K562 (cell line): Measurements from ENCODE around the gene ERBB4. TPM values are rescaled to one million over a fixed set of nuclear protein-coding genes. Genes with fewer than 3 reads are reported as not detected.

Source experiments
- ATAC-seq: fragments of 200-7000 bp; cut with Tn5 transposase; 3 replicates; pipeline ENCODE4 v1.9.1; 2020; ENCODE audit warnings: moderate library complexity
- BruUV-seq: library from RNA; stranded (reverse); fragments of 400-500 nt; replicated peaks from 2 replicates; lab custom pipeline; 2021; lab: Mats Ljungman, UMichigan
- CTCF ChIA-PET: fragments of 300-600 bp; formaldehyde crosslinking; extraction: SDS; loops from one replicate; lab custom pipeline; 2021; ENCODE audit warnings: low intra/inter-chr PET ratio; lab: Yijun Ruan, JAX
- POLR2A ChIA-PET: fragments of 300-600, 350-650 bp; sonication (Branson Sonifier 250); formaldehyde crosslinking; extraction: SDS; loops from one replicate; lab custom pipeline; 2021; ENCODE audit warnings: antibody characterized with exemption, inconsistent platforms; lab: Yijun Ruan, JAX
- DNase-seq, 4 experiments: peaks; one replicate each; pipeline versions ENCODE4 v3.0.0 to v3.0.0-alpha.2; 2011 to 2018; ENCODE audit warnings: low spot score in 3 of 4, mixed read lengths in 3 of 4; ENCODE audit errors: extremely low read depth in 1 of 4
- FAIRE-seq: peaks from 2 replicates; lab custom pipeline; 2011; peaks lifted over from hg19 to GRCh38; lab: Jason Lieb, UNC
- H2AFZ ChIP-seq: 2 replicates; pipeline ENCODE4 v1.6.0; 2011; ENCODE audit warnings: low read depth, low read length, control low read depth, inconsistent platforms
- H3K27ac ChIP-seq: fragments of 200-600 bp; 3 replicates; pipeline ENCODE4 v1.8.0; 2011; ENCODE audit warnings: low read depth, mild to moderate bottlenecking, control low read depth, inconsistent platforms, low read length, moderate library complexity, mixed read lengths; ENCODE audit errors: extremely low read depth
- H3K27me3 ChIP-seq, 2 experiments: fragments of 300-600 bp in 1 of 2; 2 replicates in 1 of 2; 3 replicates in 1 of 2; pipeline versions ENCODE4 v1.6.0 to v1.8.0; 2011; ENCODE audit warnings: inconsistent platforms in 2 of 2, low read length in 2 of 2, mild to moderate bottlenecking in 1 of 2, mixed read lengths in 1 of 2, moderate library complexity in 1 of 2; ENCODE audit not compliant: control insufficient read depth in 2 of 2, insufficient read depth in 2 of 2
- H3K36me3 ChIP-seq: fragments of 300-600 bp; 3 replicates; pipeline ENCODE4 v1.8.0; 2011; ENCODE audit warnings: mild to moderate bottlenecking, low read length, inconsistent platforms; ENCODE audit not compliant: control insufficient read depth, insufficient read depth
- H3K4me1 ChIP-seq, 2 experiments: fragments of 200-600 bp in 1 of 2; replicated peaks in 1 of 2; 2 replicates in 1 of 2; 3 replicates in 1 of 2; pipeline versions ENCODE4 v1.5.1 to v1.8.0; 2011; ENCODE audit warnings: inconsistent platforms in 2 of 2, low read length in 2 of 2, mild to moderate bottlenecking in 1 of 2, mixed read lengths in 1 of 2, moderate library complexity in 1 of 2; ENCODE audit not compliant: control insufficient read depth in 2 of 2, insufficient read depth in 2 of 2
- H3K4me2 ChIP-seq: 2 replicates; pipeline ENCODE4 v1.6.1; 2011; ENCODE audit warnings: low read length, control low read depth, inconsistent platforms, mixed read lengths; ENCODE audit not compliant: insufficient read depth
- H3K4me3 ChIP-seq: fragments of 200-600 bp; sonication (generic), shearing (Covaris generic); 2 replicates; pipeline ENCODE4 v1.5.1; 2016; ENCODE audit warnings: control low read depth, inconsistent platforms
- H3K79me2 ChIP-seq: fragments of 200-600 bp; 3 replicates; pipeline ENCODE4 v1.8.0; 2011; ENCODE audit warnings: low read length, inconsistent platforms; ENCODE audit not compliant: control insufficient read depth, insufficient read depth
- H3K9ac ChIP-seq, 2 experiments: 2 replicates each; pipeline versions ENCODE4 v1.6.0 to v1.6.1; 2011; ENCODE audit warnings: low read depth in 2 of 2, low read length in 2 of 2, control low read depth in 1 of 2, inconsistent platforms in 1 of 2, mild to moderate bottlenecking in 1 of 2, mixed read lengths in 1 of 2; ENCODE audit not compliant: insufficient read depth in 1 of 2
- H3K9me1 ChIP-seq: one replicate; pipeline ENCODE4 v1.6.0; 2011; ENCODE audit warnings: inconsistent platforms, mild to moderate bottlenecking, low read length, moderate library complexity; ENCODE audit not compliant: control insufficient read depth, insufficient read depth
- H3K9me3 ChIP-seq: replicated peaks from 2 replicates; pipeline ENCODE4 v1.5.1; 2011; ENCODE audit warnings: low read depth, low read length, inconsistent platforms; ENCODE audit not compliant: control insufficient read depth, insufficient read depth
- H4K20me1 ChIP-seq: replicated peaks from 2 replicates; pipeline ENCODE4 v1.6.1; 2011; ENCODE audit warnings: low read length, inconsistent platforms, mixed read lengths; ENCODE audit not compliant: control insufficient read depth, insufficient read depth
- DEAF1 ChIP-seq: fragments of 450-650 bp; formaldehyde crosslinking; IDR thresholded peaks from 2 replicates; pipeline ENCODE4 v1.4.0; 2020; ENCODE audit warnings: mild to moderate bottlenecking, moderate library complexity
- EGR1 ChIP-seq: fragments of 450-650 bp; conservative IDR thresholded peaks from 2 replicates; pipeline ENCODE4 v1.6.1; 2017; ENCODE audit warnings: mild to moderate bottlenecking
- FOXJ2 ChIP-seq: fragments of 200-800 bp; sonication (Bioruptor generic); IDR thresholded peaks from 2 replicates; pipeline ENCODE4 v1.6.1; 2016; ENCODE audit warnings: missing genetic modification characterization, missing compliant biosample characterization
- FOXK1 ChIP-seq: sonication (generic); formaldehyde crosslinking; IDR thresholded peaks from 2 replicates; pipeline ENCODE4 v1.8.0; 2022; ENCODE audit warnings: missing genetic modification reagents, mild to moderate bottlenecking, borderline replicate concordance
- HNRNPH1 ChIP-seq: fragments of 200-400 bp; formaldehyde crosslinking; optimal IDR thresholded peaks from 2 replicates; pipeline ENCODE3; 2017; ENCODE audit warnings: low read depth, mild to moderate bottlenecking, low read length, moderate library complexity
- POLR2AphosphoS2 ChIP-seq: IDR thresholded peaks from 2 replicates; pipeline ENCODE4 v1.6.1; 2012; ENCODE audit warnings: low read length, improper control_type of control experiment
- POLR2G ChIP-seq: fragments of 200-400 bp; formaldehyde crosslinking; IDR thresholded peaks from 2 replicates; pipeline ENCODE4 v1.6.1; 2017; ENCODE audit warnings: low read depth, mild to moderate bottlenecking, antibody characterized with exemption, low read length, moderate library complexity
- PYGO2 ChIP-seq: fragments of 450-650 bp; IDR thresholded peaks from 2 replicates; pipeline ENCODE4 v1.6.1; 2016; ENCODE audit warnings: mild to moderate bottlenecking, missing genetic modification characterization, moderate library complexity, missing compliant biosample characterization
- RAD51 ChIP-seq: fragments of 450-650 bp; IDR thresholded peaks from 2 replicates; pipeline ENCODE4 v1.7.1; 2016; ENCODE audit warnings: low read depth, mild to moderate bottlenecking, borderline replicate concordance
- SMARCA4 ChIP-seq: fragments of 450-650 bp; IDR thresholded peaks from 2 replicates; pipeline ENCODE4 v1.6.1; 2016
- THRAP3 ChIP-seq: fragments of 450-650 bp; IDR thresholded peaks from 2 replicates; pipeline ENCODE4 v1.6.1; 2016; ENCODE audit warnings: mild to moderate bottlenecking, inconsistent platforms, borderline replicate concordance
- TOE1 ChIP-seq, 2 experiments: fragments of 450-650 bp in 1 of 2; sonication (generic) in 1 of 2; formaldehyde crosslinking in 1 of 2; IDR thresholded peaks; 2 replicates each; pipeline versions ENCODE4 v1.7.1 to v1.8.0; 2016 to 2022; ENCODE audit warnings: borderline replicate concordance in 2 of 2, mild to moderate bottlenecking in 2 of 2, antibody characterized with exemption in 1 of 2, inconsistent platforms in 1 of 2, low read depth in 1 of 2, missing genetic modification reagents in 1 of 2, moderate library complexity in 1 of 2
- ZNF431 ChIP-seq: sonication (generic); formaldehyde crosslinking; IDR thresholded peaks from 2 replicates; pipeline ENCODE4 v1.8.0; 2022; ENCODE audit warnings: mild to moderate bottlenecking, missing genetic modification reagents
- ZNF830 ChIP-seq: fragments of 250-450 bp; sonication (Bioruptor Pico); IDR thresholded peaks from 2 replicates; pipeline ENCODE4 v1.5.0; 2021; ENCODE audit warnings: mild to moderate bottlenecking
- WGBS: fragments of 100-300 bp; shearing (Covaris generic); methylation state at CpG from one replicate; pipeline ENCODE4 v1.1.6; 2016; ENCODE audit warnings: low coverage, mixed read lengths; ENCODE audit not compliant: insufficient coverage; ENCODE audit errors: missing lambda C conversion rate; 5-methylcytosine and 5-hydroxymethylcytosine counted together
- in situ Hi-C: fragments of 300-500 bp; cut with MboI; formaldehyde crosslinking; loops from 4 replicates; pipeline ENCODE4 v1.15.0; 2018; ENCODE audit warnings: inconsistent platforms, mixed read lengths
- intact Hi-C: fragments of 100-400 bp; cut with micrococcal nuclease; formaldehyde crosslinking; loops from 2 replicates; pipeline ENCODE4 v1.14.2; 2022
- polyA plus RNA-seq, 8 experiments: library from polyadenylated mRNA; depleted of rRNA in 4 of 8; stranded (reverse) in 5 of 8; unstranded in 3 of 8; fragments of >200 nt; fragmentation: Nextera tagmentation in 2 of 8; fragmentation: Illumina TruSeq in 1 of 8; extraction: Ambion mirVana in 2 of 8; extraction: Trizol in 1 of 8; gene quantifications; 2 replicates each; pipeline versions ENCODE4 v1.2.1 to v1.2.3, GENCODE V29; 2011 to 2014; ENCODE audit warnings: inconsistent platforms in 1 of 8, missing spikeins in 1 of 8
- total RNA-seq, 7 experiments: library from RNA; depleted of rRNA in 6 of 7; stranded (reverse); fragments of >200 nt in 6 of 7; fragmentation: Illumina TruSeq in 2 of 7; extraction: Trizol in 2 of 7; gene quantifications; 2 replicates each; pipeline versions ENCODE4 v1.2.1 to v1.2.3, GENCODE V29; 2011 to 2021; ENCODE audit warnings: low replicate concordance in 1 of 7
- TF ChIP-seq, protein P1 (sequence below), 2 experiments: fragments of 150-350 bp in 1 of 2; IDR thresholded peaks; 2 replicates each; pipeline ENCODE4 v1.6.1; 2012 to 2016; ENCODE audit warnings: low read depth in 2 of 2, low read length in 2 of 2, mild to moderate bottlenecking in 1 of 2, moderate library complexity in 1 of 2

Gene ERBB4
- total and polyA plus RNA-seq, 9 of the 15 experiments (the other 6 are each of a cell fraction or from before 2014, with no cell fraction given), result not detected

GRCh38 chr2:212052412-212053159, 486.0 kb downstream of the ERBB4 start:
- H2AFZ ChIP-seq, result no peak overlapping the region
- CTCF ChIA-PET, result no interaction called here
- DNase-seq (no peak), FAIRE-seq (no peak), ATAC-seq (no peak)
- POLR2A ChIA-PET, result no interaction called here
- in situ Hi-C loops, result no loop called here
- no peak overlapping the region for H3K9ac ChIP-seq
- H3K79me2 ChIP-seq, result no peaks in the 10 kb centered on the region
- no peak overlapping the region for H3K4me3 ChIP-seq
- intact Hi-C loops, result no loop called here
- no peaks in the 10 kb centered on the region for H3K27me3 ChIP-seq
- H4K20me1 ChIP-seq, result no peaks in the 10 kb centered on the region
- H3K4me1 ChIP-seq, result no peaks in the 10 kb centered on the region
- TF ChIP-seq, protein P1, sequence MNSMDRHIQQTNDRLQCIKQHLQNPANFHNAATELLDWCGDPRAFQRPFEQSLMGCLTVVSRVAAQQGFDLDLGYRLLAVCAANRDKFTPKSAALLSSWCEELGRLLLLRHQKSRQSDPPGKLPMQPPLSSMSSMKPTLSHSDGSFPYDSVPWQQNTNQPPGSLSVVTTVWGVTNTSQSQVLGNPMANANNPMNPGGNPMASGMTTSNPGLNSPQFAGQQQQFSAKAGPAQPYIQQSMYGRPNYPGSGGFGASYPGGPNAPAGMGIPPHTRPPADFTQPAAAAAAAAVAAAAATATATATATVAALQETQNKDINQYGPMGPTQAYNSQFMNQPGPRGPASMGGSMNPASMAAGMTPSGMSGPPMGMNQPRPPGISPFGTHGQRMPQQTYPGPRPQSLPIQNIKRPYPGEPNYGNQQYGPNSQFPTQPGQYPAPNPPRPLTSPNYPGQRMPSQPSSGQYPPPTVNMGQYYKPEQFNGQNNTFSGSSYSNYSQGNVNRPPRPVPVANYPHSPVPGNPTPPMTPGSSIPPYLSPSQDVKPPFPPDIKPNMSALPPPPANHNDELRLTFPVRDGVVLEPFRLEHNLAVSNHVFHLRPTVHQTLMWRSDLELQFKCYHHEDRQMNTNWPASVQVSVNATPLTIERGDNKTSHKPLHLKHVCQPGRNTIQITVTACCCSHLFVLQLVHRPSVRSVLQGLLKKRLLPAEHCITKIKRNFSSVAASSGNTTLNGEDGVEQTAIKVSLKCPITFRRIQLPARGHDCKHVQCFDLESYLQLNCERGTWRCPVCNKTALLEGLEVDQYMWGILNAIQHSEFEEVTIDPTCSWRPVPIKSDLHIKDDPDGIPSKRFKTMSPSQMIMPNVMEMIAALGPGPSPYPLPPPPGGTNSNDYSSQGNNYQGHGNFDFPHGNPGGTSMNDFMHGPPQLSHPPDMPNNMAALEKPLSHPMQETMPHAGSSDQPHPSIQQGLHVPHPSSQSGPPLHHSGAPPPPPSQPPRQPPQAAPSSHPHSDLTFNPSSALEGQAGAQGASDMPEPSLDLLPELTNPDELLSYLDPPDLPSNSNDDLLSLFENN (IDR thresholded peaks at IDR 0.05; ENCODE audit: low read depth in 2 of 2, low read length in 2 of 2), result no peak
- TF ChIP-seq POLR2G (no peak), POLR2AphosphoS2 (no peak), DEAF1 (CRISPR knock-in tag) (no peak), ZNF830 (CRISPR knock-in tag) (no peak), EGR1 (no peak), HNRNPH1 (no peak), THRAP3 (no peak), FOXJ2 (tag) (no peak), RAD51 (no peak), TOE1 (IDR thresholded peaks at IDR 0.05; ENCODE audit: borderline replicate concordance) (no peak), TOE1 (CRISPR knock-in tag; IDR thresholded peaks at IDR 0.05; ENCODE audit: borderline replicate concordance, low read depth) (no peak), PYGO2 (tag) (no peak), ZNF431 (CRISPR knock-in tag) (no peak), SMARCA4 (no peak), FOXK1 (CRISPR knock-in tag) (no peak)
- H3K4me2 ChIP-seq, result no peak overlapping the region
- WGBS, result 7% methylated on average over 4 of the region's 4 CpGs
- H3K36me3 ChIP-seq, result no peaks in the 10 kb centered on the region
- no peak overlapping the region for H3K27ac ChIP-seq
- no peaks in the 10 kb centered on the region for H3K9me1 ChIP-seq
- no TSS peak for BruUV-seq
- no peaks in the 10 kb centered on the region for H3K9me3 ChIP-seq
